Lower lobe of right lung (tissue), 2 donors: ENCODE data around the gene SNRNP25. TPM values are rescaled to one million over a fixed set of nuclear protein-coding genes. Genes with fewer than 3 reads are reported as not detected.

Experiments
- ATAC-seq, 2 donors: fragments of 200-7000 bp; cut with Tn5 transposase; one replicate each; pipeline ENCODE4 v1.9.1; 2020 to 2022; ENCODE audit warnings: mild to moderate bottlenecking in 2 of 2, moderate library complexity in 2 of 2
- DNase-seq: peaks from one replicate; pipeline ENCODE4 v3.0.0-alpha.2; 2020
- H3K27ac ChIP-seq: fragments of 200-600 bp; one replicate; pipeline ENCODE4 v1.8.0; 2022
- H3K27me3 ChIP-seq: fragments of 200-600 bp; one replicate; pipeline ENCODE4 v1.8.0; 2022; ENCODE audit warnings: low read depth
- H3K36me3 ChIP-seq: fragments of 200-600 bp; one replicate; pipeline ENCODE4 v1.8.0; 2022; ENCODE audit warnings: mild to moderate bottlenecking
- H3K4me1 ChIP-seq: fragments of 200-600 bp; one replicate; pipeline ENCODE4 v1.8.0; 2022
- H3K4me3 ChIP-seq: fragments of 200-600 bp; one replicate; pipeline ENCODE4 v1.8.0; 2022; ENCODE audit warnings: mild to moderate bottlenecking
- H3K9me3 ChIP-seq: fragments of 200-600 bp; one replicate; pipeline ENCODE4 v1.8.0; 2022
- CTCF ChIP-seq: fragments of 200-600 bp; IDR thresholded peaks from one replicate; pipeline ENCODE4 v1.8.0; 2022; ENCODE audit warnings: antibody characterized with exemption, mild to moderate bottlenecking
- intact Hi-C: fragments of 100-400 bp; cut with DNase I; formaldehyde crosslinking; loops from one replicate; pipeline ENCODE4 v1.11.0; 2022
- total RNA-seq: library from RNA; stranded (reverse); fragmentation: NEBNext Ultra II Directional; extraction: Animal tissue kit (Norgen Biotek cat#: 25700); gene quantifications from one replicate; pipeline ENCODE4 v1.2.1, GENCODE V29; 2021
- donor health status: DM: no; HTN: yes; CAD: no; lungs with severe emphysema.

The SNRNP25 gene
- total RNA-seq, 1 donor from 2014 or later: 18.5 TPM

GRCh38 chr16:89391-90302 is 36.0 kb downstream of the SNRNP25 start:
- peaks cover 20% of the 10 kb centered on the region for H3K4me1 ChIP-seq
- no peak for TF ChIP-seq CTCF
- H3K4me3 ChIP-seq: no peak overlapping the region
- ATAC-seq (no peak), DNase-seq (no peak)
- intact Hi-C loops: no loop called here
- H3K27me3 ChIP-seq: no peaks in the 10 kb centered on the region
- no peak overlapping the region for H3K27ac ChIP-seq
- H3K9me3 ChIP-seq: no peaks in the 10 kb centered on the region
- H3K36me3 ChIP-seq: peaks cover 69% of the 10 kb centered on the region

GRCh38 chr16:91484-91883 is 37.9 kb downstream of the SNRNP25 start:
- TF ChIP-seq CTCF: no peak
- intact Hi-C loops: no loop called here
- Histone ChIP-seq H3K4me1 (peaks cover 1% of the 10 kb centered on the region), H3K9me3 (no peaks in the 10 kb centered on the region), H3K4me3 (no peak overlapping the region), H3K27me3 (no peaks in the 10 kb centered on the region), H3K27ac (peak overlapping the region; percentile 2), H3K36me3 (peaks cover 56% of the 10 kb centered on the region)
- DNase-seq (no peak), ATAC-seq (peak in 1 of 2 donors; percentile 31)

- no peak for DNase-seq
- intact Hi-C loops: no loop called here
- TF ChIP-seq CTCF: no peak
Observed at GRCh38 chr16:92431-93339, 39.1 kb downstream of the SNRNP25 start.

GRCh38 chr16:94918-95265 is 41.3 kb downstream of the SNRNP25 start:
- H3K9me3 ChIP-seq: no peaks in the 10 kb centered on the region
- DNase-seq (no peak), ATAC-seq (no peak)
- H3K27me3 ChIP-seq: no peaks in the 10 kb centered on the region
- no peak overlapping the region for H3K27ac ChIP-seq
- no peak for TF ChIP-seq CTCF
- peaks cover 14% of the 10 kb centered on the region for H3K4me1 ChIP-seq
- H3K4me3 ChIP-seq: no peak overlapping the region
- intact Hi-C loops: no loop called here
- peaks cover 32% of the 10 kb centered on the region for H3K36me3 ChIP-seq

More at GRCh38 chr16:92431-93339, 39.1 kb downstream of the SNRNP25 start:
- no peak overlapping the region for H3K27ac ChIP-seq
- ATAC-seq: no peak
- peaks cover 11% of the 10 kb centered on the region for H3K4me1 ChIP-seq
- H3K27me3 ChIP-seq: no peaks in the 10 kb centered on the region
- H3K9me3 ChIP-seq: no peaks in the 10 kb centered on the region
- peaks cover 44% of the 10 kb centered on the region for H3K36me3 ChIP-seq
- H3K4me3 ChIP-seq: no peak overlapping the region

GRCh38 chr16:96935-97381 is 43.3 kb downstream of the SNRNP25 start:
- peak; percentile 95 for DNase-seq
- Histone ChIP-seq H3K4me3 (no peak overlapping the region), H3K27me3 (no peaks in the 10 kb centered on the region), H3K4me1 (peaks cover 25% of the 10 kb centered on the region), H3K9me3 (no peaks in the 10 kb centered on the region), H3K27ac (no peak overlapping the region), H3K36me3 (peaks cover 21% of the 10 kb centered on the region)
- peak; percentile 92 to 95 for ATAC-seq
- intact Hi-C loops: no loop called here
- peak; percentile 98 for TF ChIP-seq CTCF
